ENCODE results near the gene CHMP3.
"Not testable (repeated sequence)": the region's sequence is repeated elsewhere in the genome, so short reads cannot be mapped to it uniquely, and the experiment has no call there.

- TF ChIP-seq CTCF (IDR thresholded peaks at IDR 0.05); POLR2AphosphoS5 (IDR thresholded peaks at IDR 0.05; ENCODE audit: low read depth, low read length): not testable (repeated sequence)
Observed at GRCh38 chr2:86544278-86545099, 18.8 kb downstream of the CHMP3 start.

Data from Panc1 (cell line).